Upper lobe of left lung (tissue), 6 donors: ENCODE data around the gene IGFL1. TPM values are rescaled to one million over a fixed set of nuclear protein-coding genes. Genes with fewer than 3 reads are reported as not detected.
"Not testable (repeated sequence)": the region's sequence is repeated elsewhere in the genome, so short reads cannot be mapped to it uniquely, and the experiment has no call there.

ENCODE experiments used
- ATAC-seq, 2 donors: fragments of 200-7000 bp; cut with Tn5 transposase; one replicate each; pipeline ENCODE4 v1.9.1; 2022; ENCODE audit warnings: mild to moderate bottlenecking in 2 of 2, moderate library complexity in 2 of 2; ENCODE audit not compliant: low FRiP score in 2 of 2
- DNase-seq, 2 donors: peaks; one replicate each; pipeline ENCODE4 v3.0.0-alpha.2; 2019 to 2020
- H3K27ac ChIP-seq, 4 donors: fragments of 200-600 bp; sonication (generic); one replicate each; pipeline ENCODE4 v1.5.1; 2016 to 2019
- H3K27me3 ChIP-seq, 4 donors: fragments of 200-600 bp; sonication (generic); one replicate each; pipeline ENCODE4 v1.5.1; 2017 to 2019
- H3K36me3 ChIP-seq, 4 donors: fragments of 200-600 bp; sonication (generic); one replicate each; pipeline ENCODE4 v1.5.1; 2016 to 2019
- H3K4me1 ChIP-seq, 4 donors: fragments of 200-600 bp; sonication (generic); one replicate each; pipeline ENCODE4 v1.5.1; 2018 to 2019
- H3K4me3 ChIP-seq, 4 donors: fragments of 200-600 bp; sonication (generic); one replicate each; pipeline ENCODE4 v1.5.1; 2017 to 2019; ENCODE audit warnings: mild to moderate bottlenecking in 2 of 4, moderate library complexity in 1 of 4
- H3K9me3 ChIP-seq, 4 donors: fragments of 200-600 bp; sonication (generic); one replicate each; pipeline ENCODE4 v1.5.1; 2018 to 2019
- EP300 ChIP-seq, 4 donors: sonication (generic); formaldehyde crosslinking; IDR thresholded peaks; one replicate each; pipeline ENCODE4 v1.5.1; 2017; ENCODE audit warnings: antibody characterized with exemption in 4 of 4, control low read depth in 2 of 4
- POLR2A ChIP-seq, 4 donors: fragments of 450-650 bp; IDR thresholded peaks; one replicate each; pipeline ENCODE4 v1.5.1; 2016 to 2017; ENCODE audit warnings: antibody characterized with exemption in 4 of 4, mild to moderate bottlenecking in 2 of 4
- POLR2AphosphoS5 ChIP-seq, 2 donors: sonication (generic); formaldehyde crosslinking; IDR thresholded peaks; one replicate each; pipeline ENCODE4 v1.5.1; 2017; ENCODE audit warnings: antibody characterized with exemption in 2 of 2
- WGBS, 2 donors: methylation state at CpG; one replicate each; pipeline ENCODE4 v1.1.5; 2017 to 2018; 5-methylcytosine and 5-hydroxymethylcytosine counted together
- total RNA-seq, 6 donors: library from RNA; depleted of rRNA in 4 of 6; stranded (reverse); fragments of >200 nt in 4 of 6; gene quantifications; one replicate each; pipeline versions ENCODE4 v1.1.0 to v1.2.1, GENCODE V29; 2016 to 2021
- TF ChIP-seq, protein P1 (sequence below), 6 experiments: fragments of 450-650 bp in 4 of 6; fragments of 200-600 bp in 2 of 6; sonication (generic) in 2 of 6; IDR thresholded peaks; one replicate each; pipeline ENCODE4 v1.5.1; 2016 to 2019; ENCODE audit warnings: antibody characterized with exemption in 6 of 6
- donor health status: DM: no; HTN: no; CAD: no; lungs with moderate emphysema.
- donor health status: DM: no; HTN: yes; CAD: no; lungs with severe emphysema.

The IGFL1 gene
- total RNA-seq, 6 donors from 2014 or later: not detected

- H3K4me1 ChIP-seq: peaks cover 11 to 24% (median 20%) of the 10 kb centered on the region in 4 donors
- TF ChIP-seq POLR2A (IDR thresholded peaks at IDR 0.05) (no peak), EP300 (IDR thresholded peaks at IDR 0.05) (no peak), POLR2AphosphoS5 (IDR thresholded peaks at IDR 0.05) (no peak)
- TF ChIP-seq, protein P1, sequence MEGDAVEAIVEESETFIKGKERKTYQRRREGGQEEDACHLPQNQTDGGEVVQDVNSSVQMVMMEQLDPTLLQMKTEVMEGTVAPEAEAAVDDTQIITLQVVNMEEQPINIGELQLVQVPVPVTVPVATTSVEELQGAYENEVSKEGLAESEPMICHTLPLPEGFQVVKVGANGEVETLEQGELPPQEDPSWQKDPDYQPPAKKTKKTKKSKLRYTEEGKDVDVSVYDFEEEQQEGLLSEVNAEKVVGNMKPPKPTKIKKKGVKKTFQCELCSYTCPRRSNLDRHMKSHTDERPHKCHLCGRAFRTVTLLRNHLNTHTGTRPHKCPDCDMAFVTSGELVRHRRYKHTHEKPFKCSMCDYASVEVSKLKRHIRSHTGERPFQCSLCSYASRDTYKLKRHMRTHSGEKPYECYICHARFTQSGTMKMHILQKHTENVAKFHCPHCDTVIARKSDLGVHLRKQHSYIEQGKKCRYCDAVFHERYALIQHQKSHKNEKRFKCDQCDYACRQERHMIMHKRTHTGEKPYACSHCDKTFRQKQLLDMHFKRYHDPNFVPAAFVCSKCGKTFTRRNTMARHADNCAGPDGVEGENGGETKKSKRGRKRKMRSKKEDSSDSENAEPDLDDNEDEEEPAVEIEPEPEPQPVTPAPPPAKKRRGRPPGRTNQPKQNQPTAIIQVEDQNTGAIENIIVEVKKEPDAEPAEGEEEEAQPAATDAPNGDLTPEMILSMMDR (IDR thresholded peaks at IDR 0.05): no peak
- DNase-seq (no peak), ATAC-seq (no peak)
- H3K4me3 ChIP-seq: no peak overlapping the region
- no peaks in the 10 kb centered on the region for H3K9me3 ChIP-seq
- no peaks in the 10 kb centered on the region for H3K36me3 ChIP-seq
- H3K27me3 ChIP-seq: no peaks in the 10 kb centered on the region
- WGBS, 2 donors: 56 to 68% methylated on average over 5 of the region's 5 CpGs
- no peak overlapping the region for H3K27ac ChIP-seq
Observed at GRCh38 chr19:46206176-46206575, 23.4 kb upstream of the IGFL1 start.

GRCh38 chr19:46206682-46207081 is 22.9 kb upstream of the IGFL1 start:
- no peak for TF ChIP-seq POLR2A (IDR thresholded peaks at IDR 0.05)
- TF ChIP-seq EP300 (IDR thresholded peaks at IDR 0.05): no peak
- TF ChIP-seq POLR2AphosphoS5 (IDR thresholded peaks at IDR 0.05): no peak
- TF ChIP-seq, protein P1 (IDR thresholded peaks at IDR 0.05): no peak
- Histone ChIP-seq H3K36me3 (no peaks in the 10 kb centered on the region), H3K27ac (no peak overlapping the region), H3K4me3 (no peak overlapping the region), H3K27me3 (no peaks in the 10 kb centered on the region), H3K4me1 (peaks cover 16 to 30% (median 24%) of the 10 kb centered on the region in 4 donors), H3K9me3 (no peaks in the 10 kb centered on the region)
- WGBS, 2 donors: 75 to 79% methylated on average over 3 of the region's 3 CpGs
- DNase-seq (no peak), ATAC-seq (no peak)

GRCh38 chr19:46207858-46208257 is 21.7 kb upstream of the IGFL1 start:
- H3K36me3 ChIP-seq, DNase-seq, H3K27me3 ChIP-seq, ATAC-seq, H3K4me3 ChIP-seq, H3K27ac ChIP-seq, H3K9me3 ChIP-seq: not testable (repeated sequence)
- H3K4me1 ChIP-seq: peaks cover 19 to 36% (median 27%) of the 10 kb centered on the region in 4 donors
- WGBS, 2 donors: 89 to 100% methylated on average over 4 to 8 of the region's 8 CpGs

DNA sequence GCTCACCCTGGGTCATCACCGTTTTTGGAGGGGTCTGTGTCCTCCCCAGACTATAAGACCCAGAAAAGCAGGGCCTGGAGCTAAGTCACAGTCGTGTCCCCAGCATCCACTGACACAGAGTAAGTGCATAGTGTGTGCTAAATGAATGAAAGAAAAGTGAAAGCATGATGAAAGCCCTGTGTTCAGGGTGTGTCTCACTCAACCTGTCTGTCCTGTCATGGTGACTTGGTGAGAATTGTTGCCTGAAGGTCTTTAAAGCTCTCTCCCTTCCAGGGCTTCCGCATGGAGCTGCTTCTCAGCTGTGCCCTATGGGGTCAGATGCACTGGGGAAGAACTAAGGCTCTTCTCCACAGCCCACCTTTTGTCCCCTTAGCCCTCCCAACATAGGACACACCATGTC is 20.5 kb upstream of the IGFL1 start:
- TF ChIP-seq POLR2A (IDR thresholded peaks at IDR 0.05): no peak
- TF ChIP-seq EP300 (IDR thresholded peaks at IDR 0.05): no peak
- TF ChIP-seq, protein P1 (IDR thresholded peaks at IDR 0.05): no peak
- no peak for TF ChIP-seq POLR2AphosphoS5 (IDR thresholded peaks at IDR 0.05)
- no peak for DNase-seq
- 51 to 58% methylated on average over 3 of the region's 3 CpGs for WGBS, 2 donors

GRCh38 chr19:46209472-46209871 is 20.1 kb upstream of the IGFL1 start:
- no peak for TF ChIP-seq EP300 (IDR thresholded peaks at IDR 0.05)
- TF ChIP-seq POLR2A (IDR thresholded peaks at IDR 0.05): no peak
- no peak for TF ChIP-seq POLR2AphosphoS5 (IDR thresholded peaks at IDR 0.05)
- TF ChIP-seq, protein P1 (IDR thresholded peaks at IDR 0.05): no peak
- Histone ChIP-seq H3K27me3 (no peaks in the 10 kb centered on the region), H3K36me3 (no peaks in the 10 kb centered on the region), H3K4me3 (no peak overlapping the region), H3K27ac (peak overlapping the region in 1 of 4 donors; percentile 32), H3K4me1 (peaks cover 19 to 36% (median 27%) of the 10 kb centered on the region in 4 donors), H3K9me3 (no peaks in the 10 kb centered on the region)
- DNase-seq (no peak), ATAC-seq (no peak)
- 79% methylated on average over 1 of the region's 1 CpG for WGBS, 2 donors

More for the DNA sequence above, 20.5 kb upstream of the IGFL1 start:
- no peaks in the 10 kb centered on the region for H3K27me3 ChIP-seq
- H3K4me1 ChIP-seq: peaks cover 19 to 36% (median 27%) of the 10 kb centered on the region in 4 donors
- no peaks in the 10 kb centered on the region for H3K9me3 ChIP-seq
- H3K27ac ChIP-seq: no peak overlapping the region
- H3K4me3 ChIP-seq: no peak overlapping the region
- no peak for ATAC-seq
- H3K36me3 ChIP-seq: no peaks in the 10 kb centered on the region
